Activated T-cell treated with anti-CD3 and anti-CD28 coated beads for 24 hours (primary cell): ENCODE results near the gene ADM2.

Experiments
- DNase-seq: peaks from one replicate; pipeline ENCODE4 v3.0.0-alpha.2; 2020; ENCODE audit warnings: low read depth

The ADM2 gene

DNA sequence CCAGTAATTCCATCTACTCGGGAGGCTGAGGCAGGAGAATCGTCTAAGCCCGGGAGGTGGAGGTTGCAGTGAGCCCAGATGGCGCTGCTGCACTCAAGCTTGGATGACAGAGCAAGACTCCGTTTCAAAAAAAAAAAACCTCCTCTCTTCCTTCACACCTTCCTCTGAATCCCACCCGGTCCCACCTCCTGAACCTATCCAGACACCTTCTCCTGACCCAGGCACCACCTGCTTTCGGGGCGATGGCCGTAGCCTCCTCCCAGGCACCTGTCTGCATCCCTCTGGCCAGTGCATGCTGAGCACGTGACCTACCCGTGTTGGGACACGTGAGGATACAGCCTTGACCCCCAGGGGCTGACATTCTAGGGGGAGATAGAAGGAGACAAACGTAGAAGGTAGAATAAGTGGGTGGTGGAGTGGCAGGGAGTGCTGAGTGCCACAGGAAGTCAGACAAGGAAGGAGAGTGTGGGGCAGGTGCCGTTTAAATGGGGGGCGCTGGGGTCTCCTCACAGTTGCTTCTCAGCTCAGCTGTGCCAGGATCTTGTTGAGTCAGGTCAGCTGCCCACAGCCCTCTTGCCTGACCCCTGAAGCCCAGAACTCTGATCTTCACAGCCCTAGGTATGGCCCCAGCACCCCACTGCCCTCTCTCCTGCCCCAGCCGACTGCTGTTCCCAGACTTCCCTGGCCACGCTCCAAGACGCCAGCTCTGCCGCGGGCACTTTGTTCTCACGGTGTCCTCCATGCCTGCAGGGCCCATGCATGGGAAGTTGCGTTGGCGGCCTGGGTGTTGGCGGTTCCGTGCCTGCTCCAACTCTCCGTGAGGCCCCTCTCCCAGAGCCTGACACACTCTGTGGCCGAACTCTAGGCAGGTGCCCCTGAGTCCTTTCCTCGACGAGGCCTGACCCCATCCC is 4.1 kb downstream of the ADM2 start:
- no peak for DNase-seq

DNA sequence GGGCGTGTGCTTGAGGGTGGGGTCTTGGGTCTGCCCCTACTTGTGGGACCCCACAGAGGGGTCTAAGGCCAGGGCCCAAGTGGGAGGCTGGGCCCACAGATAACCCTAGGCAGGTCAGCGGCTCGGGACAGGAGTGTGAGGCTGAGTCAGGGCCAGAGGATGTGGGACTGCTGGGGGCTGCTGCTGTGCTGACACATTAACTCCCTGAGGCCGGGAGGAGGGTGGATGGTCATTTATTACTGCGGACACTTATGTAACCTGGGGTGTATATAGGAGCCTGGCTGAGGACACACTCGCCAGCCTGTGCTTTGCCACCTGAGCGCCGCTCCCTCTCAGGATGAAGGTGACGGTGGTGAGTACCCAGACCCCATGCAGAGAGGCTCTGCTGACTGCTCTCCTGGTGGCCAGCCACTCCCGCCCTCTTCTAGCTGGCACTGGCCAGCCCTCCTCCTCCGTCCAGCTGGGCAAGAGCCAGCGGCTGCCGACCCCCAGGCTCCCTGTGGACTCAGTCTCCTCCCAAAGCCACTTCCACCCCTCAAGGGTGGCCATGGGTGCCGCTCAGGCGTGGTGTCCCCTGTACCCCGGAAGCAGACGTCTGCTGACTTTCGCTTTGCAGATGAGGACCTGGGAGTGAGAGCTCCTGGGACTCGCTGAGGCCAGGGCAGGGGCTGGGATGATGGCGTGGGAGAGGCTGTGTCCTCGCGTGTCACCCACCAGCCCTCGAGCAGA is 5.4 kb downstream of the ADM2 start, which contains the start of gene MIOX:
Gene MIOX, plus strand, starts transcription at position 299 of the 729 bp plus-strand sequence. Its CDS starts 39 bp downstream, at position 338.
- DNase-seq = no peak

DNA sequence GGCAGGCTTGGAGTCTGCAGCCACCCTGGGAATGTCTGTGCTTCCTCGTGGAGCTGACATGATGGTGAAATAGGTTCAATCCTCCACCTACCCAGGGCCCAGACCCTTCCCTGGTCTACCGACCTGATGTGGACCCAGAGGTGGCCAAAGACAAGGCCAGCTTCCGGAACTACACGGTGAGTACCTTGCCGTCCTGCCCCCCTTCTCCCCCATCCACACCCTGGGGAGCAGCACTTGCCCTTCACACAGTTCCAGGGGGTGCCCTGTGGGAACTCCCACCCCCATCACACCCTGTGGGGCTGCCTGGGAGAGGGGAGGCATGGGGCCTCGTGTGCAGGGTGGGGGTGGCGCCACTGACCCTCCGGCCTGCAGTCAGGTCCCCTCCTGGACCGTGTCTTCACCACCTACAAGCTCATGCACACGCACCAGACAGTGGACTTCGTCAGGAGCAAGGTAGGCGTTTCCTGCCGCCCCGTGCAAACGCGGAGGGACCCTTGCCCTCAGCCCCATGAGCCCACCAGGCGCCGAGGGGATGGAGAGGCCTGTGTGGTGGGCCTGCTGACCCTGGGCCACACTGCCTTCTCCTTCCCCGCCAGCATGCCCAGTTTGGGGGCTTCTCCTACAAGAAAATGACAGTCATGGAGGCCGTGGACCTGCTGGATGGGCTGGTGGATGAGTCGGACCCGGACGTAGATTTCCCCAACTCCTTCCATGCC is 6.1 kb downstream of the ADM2 start:
- DNase-seq = no peak

DNA sequence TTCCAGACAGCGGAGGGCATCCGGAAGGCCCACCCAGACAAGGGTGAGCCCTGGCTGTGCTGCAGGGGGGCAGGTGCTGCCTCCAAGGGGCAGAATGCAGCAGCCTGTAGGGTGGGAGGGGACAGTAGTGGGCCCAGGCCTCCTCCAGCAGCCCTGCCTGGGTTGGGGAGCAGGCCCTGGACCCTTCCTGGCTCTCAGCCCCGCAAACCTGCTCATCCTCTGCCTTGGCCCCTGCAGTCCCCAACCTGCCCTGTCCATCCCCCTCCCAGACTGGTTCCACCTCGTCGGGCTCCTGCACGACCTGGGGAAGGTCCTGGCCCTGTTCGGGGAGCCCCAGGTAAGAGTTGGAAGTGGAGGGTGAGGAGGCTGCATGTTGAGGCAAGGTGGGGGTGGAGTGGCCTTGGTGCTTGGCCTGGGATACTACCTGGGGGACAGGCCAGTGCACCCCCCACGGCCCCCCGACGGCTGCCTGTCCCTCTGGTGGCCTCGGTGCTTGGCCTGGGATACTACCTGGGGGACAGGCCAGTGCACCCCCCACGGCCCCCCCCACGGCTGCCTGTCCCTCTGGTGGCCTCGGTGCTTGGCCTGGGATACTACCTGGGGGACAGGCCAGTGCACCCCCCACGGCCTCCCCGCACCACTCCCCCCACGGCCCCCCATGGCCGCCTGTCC is 6.8 kb downstream of the ADM2 start:
- DNase-seq = no peak

DNA sequence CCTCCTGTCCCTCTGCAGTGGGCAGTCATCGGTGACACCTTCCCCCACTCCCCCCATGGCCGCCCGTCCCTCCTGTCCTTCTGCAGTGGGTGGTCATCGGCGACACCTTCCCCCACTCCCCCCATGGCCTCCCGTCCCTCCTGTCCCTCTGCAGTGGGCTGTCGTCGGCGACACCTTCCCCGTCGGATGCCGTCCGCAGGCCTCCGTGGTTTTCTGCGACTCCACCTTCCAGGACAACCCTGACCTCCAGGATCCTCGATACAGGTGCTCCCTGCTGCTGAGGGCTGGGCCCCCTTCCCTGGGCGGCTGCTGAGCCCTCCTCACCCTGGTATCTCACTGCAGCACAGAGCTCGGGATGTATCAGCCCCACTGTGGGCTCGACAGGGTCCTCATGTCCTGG is 7.5 kb downstream of the ADM2 start:
- DNase-seq = no peak

DNA sequence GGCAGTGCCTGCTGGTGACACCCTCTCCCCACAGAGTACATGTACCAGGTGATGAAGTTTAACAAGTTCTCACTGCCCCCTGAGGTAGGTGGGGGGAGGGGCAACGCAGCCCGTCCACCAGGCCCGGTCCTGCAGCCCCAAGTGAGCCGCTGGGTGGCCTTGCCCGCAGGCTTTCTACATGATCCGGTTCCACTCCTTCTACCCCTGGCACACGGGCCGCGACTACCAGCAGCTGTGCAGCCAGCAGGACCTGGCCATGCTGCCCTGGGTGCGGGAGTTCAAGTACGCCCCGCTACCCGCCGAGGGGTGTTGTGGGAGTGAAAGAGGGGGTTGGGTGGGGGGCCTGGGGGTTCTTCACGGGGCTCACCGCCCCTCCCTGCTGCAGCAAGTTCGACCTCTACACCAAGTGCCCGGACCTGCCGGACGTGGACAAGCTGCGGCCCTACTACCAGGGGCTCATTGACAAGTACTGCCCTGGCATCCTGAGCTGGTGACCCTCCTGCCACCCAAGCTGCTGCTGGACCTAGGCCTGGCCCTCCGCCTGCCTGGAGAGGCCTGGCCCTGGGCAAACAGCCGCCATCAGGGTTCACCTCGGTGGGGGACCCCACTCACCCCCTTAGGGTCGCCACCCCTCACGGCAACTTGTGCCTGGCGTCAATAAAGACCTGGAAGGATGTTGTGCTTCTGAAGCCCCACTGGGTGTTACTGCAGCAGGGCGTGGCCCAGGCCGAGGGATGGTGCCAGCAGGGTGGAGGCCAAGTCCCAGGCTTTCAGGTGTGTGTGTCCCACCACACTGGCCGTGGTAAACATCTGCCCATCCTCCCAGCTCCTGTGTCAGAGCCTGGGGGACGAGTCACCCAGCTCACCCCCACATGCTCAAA is 8.3 kb downstream of the ADM2 start:
- no peak for DNase-seq

DNA sequence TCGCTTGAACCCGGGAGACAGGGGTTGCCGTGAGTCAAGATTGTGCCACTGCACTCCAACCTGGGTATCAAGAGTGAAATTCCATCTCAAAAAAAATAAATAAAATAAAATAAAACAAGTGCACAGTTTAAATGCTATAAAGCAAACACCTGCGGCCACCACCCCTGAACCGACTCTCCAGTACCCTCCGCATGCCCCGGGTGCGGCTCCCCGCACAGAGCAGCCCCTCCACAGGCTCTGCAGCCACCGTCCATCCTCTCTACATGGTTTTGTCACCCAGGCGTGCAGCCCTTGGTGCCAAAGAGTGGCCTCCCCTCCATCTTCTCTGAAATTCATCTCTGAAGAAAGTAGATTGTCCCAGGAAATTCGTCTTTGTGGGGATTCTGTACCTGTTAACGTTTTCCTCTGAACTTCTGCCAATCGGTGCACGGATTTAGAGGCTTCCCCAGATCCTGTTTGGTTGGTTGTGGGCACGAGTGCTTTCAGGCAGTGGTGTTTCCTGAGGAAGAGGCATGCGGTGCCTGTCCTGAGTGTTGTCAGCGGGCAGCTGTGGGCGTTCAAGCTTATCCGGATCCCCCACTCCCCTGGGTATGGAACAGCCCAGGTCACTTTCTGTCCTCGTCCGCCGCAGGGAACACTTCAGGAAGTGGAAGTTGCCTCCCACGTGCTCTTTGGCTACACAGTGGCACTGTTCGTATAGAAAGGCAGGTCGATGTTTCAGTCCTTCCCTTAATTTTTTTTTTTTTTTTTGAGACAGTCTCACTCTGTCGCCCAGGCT is 9.4 kb downstream of the ADM2 start:
- DNase-seq = no peak

DNA sequence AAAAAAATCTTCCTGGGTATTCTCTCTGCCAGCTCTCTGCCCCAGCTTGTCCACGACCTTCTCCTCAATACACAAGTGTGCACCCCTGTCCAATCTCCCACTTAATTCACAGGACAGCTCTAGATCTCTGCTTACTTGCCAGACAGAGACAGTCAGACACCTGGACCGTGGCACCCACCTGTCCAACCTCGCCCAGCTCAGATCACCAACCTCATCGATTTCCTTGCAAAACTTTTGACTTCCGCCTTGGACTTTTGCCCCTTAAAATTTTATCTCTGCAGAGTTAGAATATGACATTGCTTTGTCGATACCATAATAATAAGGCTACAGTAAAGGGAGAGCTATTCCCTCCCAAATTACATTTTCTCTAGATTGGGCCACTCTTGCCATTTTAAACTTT is 15.8 kb downstream of the ADM2 start:
- DNase-seq = no peak

DNA sequence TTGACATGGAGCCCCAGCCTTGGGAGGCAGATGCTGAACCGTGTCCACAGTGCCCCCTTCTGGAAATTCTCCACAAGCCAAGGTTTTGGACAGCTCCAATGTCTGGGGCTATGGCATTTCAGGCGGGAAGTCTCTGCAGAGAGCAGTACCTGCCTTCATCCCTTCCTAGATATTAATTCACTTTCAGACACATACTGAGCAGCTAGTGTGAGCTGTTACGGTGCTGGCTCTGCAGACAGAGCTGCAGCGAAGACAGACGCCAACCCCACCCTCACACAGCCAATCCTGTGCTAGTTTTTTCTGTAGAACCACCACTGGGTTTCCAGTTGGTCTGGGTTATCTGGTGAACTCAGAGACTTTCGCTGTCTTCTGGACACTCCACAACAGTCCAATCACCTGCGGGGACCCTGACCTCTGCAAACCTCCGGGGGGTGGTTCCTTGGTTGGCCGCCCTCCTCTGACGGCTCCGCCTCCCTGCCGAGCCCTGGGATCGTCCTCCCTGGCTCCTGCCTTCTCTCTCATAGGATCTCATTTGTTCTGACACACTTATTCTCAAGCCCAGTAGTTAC is 17.1 kb downstream of the ADM2 start:
- DNase-seq = peak; percentile 62

DNA sequence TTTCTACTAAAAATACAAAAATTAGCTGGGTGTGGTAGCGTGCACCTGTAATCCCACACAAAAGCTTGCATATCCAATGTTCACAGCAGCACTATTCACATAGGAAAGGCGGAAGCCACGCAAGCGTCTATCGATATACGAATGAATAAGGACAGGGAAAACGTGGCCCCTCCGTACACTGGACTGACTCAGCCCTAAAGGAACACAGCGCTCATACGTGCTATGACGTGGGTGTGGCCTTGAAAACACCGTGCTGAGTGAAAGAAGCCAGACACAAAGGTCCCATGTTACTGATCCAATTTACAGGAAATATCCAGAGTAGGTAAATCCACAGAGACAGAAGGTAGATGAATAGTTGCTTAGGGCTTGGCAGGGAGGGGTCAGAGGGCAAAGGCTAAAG is 19.1 kb downstream of the ADM2 start:
- DNase-seq = no peak

DNA sequence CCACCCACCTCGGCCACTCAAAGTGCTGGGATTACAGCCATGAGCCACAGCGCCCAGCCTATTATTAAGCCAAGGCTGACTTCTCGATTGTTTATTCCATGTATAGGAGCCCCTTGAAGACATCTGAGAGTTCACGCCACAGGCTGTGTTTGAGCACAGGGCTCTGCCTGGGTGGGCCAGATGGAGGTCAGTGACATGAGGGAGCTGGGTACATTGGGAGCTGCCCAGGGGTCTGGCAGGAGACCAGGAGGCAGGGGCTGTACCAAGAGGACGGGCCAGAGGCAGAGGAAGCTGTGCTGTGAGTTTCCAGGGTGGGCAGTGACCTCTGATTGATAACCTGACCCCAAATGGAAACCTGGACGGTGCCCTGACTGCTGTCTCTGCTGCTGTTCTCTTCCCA is 20.8 kb downstream of the ADM2 start:
- DNase-seq = no peak

DNA sequence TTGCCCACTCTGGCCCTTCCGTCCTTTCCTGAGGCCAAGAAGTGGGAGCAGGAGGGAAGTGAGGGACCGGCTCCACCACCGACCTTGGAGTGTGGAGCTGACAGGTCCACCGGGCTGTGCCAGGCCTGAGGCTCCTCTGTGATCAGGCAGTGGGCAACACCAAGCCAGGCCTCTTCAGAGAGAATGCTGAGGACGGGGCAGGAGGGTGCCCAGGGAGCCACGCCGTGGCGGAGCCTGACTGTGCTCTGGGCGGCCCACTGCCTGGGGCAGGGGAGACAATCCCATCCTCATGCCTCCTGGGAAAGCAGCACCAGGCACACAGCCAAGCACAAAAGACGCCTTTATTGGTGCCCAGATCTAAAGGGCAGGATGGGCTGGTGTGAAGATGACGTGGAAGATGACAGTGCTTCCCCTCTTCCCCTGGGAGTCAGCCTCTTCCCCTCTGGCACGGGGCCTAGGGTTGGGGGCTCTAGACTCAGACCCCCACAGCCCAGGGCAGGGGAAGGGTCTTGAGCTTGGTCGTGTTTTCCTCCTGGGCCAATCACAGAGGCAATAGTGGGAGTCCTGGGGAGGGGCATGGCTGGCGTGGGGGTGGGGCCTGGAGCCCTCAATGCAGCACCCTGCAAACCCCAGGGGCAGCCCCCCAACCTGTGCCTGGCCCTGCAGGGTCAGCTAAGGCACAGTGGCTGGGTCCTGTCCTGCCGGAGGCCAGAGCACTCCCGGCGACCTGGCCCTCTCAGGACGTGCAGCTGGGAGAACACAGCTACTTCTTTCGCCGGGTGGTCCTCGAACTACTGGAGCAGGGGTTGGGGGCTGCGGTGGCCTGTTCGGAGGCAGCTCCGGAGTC is 21.5 kb downstream of the ADM2 start:
- no peak for DNase-seq

DNA sequence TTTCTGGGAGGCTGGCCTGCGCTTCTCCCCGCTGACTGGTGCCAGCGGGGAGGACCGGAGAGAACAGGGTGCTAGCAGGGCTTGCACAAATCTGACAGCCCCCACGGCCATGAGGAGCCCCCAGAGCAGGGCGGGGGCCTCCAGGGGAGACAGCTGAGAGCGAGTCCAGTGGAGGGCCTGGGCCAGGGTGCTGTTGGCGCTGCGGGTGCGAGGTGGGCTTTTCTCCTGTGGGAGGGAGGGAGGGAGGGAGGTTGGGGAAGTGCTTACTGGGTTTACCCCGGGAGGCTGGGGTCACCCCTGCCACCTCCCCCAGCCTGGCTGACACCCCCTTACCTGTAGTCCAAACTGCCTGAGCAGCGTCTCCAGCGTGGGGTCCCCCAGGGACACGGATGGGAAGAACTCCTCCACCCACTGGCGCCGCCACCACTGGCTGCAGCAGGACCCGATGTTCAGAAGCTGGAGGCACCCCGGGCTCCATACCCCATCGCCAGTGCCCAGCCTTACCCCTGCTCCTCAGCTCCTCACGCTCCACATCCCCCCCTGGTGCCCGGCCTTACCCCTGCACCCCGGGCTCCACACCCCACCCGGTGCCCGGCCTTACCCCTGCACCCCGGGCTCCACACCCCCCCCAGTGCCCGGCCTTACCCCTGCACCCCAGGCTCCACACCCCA is 22.3 kb downstream of the ADM2 start:
- DNase-seq = no peak

DNA sequence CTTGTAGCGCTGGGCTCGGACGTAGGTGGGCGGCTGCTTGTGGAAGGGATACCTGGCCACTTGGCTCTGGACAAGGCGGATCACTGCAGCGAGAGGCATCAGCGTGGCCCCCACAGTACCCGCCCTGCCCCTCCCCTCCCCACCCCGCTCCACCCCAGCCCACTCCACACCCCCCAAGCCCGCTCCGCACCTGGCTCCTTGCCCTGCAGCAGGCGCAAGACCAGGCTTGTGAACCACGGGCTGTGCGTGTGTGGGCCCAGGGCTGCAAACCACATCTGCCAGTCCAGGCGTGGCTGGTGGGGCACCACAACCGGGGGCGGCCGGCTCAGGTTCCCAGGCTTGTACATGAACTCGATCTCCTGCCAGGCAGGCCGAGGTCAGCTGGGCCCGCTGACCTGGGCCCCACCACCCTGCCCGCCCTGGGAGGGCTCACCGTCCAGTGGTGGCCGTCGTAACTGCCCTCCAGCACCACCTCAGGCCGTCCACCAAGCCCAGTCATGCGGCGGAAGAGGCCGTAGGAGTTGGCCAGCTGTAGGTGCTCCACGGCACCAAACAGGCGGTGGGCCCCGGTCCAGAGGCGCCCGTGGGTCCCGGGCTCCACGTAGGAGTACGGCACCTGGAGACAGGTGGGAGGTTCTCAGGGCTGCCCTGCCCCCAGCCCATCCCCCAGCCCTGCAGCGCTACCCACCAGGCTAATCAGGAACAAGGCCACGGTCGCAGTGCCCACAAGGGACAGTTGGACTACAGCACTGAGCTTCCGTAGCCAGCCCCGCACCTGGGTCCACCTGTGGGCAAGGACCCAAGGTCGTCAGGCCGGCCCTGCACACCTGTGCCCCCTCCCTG is 23.2 kb downstream of the ADM2 start:
- DNase-seq = no peak

DNA sequence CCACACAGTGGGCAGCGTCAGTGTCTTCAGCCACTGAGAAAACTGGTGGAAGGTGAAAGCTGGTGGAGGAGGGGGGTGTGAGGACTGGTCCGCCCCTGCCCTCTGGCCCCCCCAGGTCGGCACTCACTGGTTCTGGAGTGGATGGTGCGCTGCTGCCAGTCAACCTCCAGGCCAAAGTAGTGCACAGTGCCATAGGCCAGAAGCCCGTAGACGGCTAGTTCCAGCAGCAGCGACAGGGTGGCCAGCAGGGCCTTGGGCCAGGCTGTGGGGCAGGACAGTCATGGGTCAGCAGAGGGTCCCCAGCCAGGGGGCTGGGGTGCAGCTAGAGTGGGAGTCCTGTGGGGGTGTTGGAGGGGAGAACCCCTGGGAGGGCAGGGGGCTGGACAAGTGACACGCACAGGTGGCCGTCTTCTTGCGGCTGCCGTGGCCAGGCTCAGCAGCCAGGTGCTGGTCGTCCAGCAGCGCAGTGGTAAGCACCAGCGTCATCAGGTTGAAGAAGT is 24.0 kb downstream of the ADM2 start:
- DNase-seq = no peak

DNA sequence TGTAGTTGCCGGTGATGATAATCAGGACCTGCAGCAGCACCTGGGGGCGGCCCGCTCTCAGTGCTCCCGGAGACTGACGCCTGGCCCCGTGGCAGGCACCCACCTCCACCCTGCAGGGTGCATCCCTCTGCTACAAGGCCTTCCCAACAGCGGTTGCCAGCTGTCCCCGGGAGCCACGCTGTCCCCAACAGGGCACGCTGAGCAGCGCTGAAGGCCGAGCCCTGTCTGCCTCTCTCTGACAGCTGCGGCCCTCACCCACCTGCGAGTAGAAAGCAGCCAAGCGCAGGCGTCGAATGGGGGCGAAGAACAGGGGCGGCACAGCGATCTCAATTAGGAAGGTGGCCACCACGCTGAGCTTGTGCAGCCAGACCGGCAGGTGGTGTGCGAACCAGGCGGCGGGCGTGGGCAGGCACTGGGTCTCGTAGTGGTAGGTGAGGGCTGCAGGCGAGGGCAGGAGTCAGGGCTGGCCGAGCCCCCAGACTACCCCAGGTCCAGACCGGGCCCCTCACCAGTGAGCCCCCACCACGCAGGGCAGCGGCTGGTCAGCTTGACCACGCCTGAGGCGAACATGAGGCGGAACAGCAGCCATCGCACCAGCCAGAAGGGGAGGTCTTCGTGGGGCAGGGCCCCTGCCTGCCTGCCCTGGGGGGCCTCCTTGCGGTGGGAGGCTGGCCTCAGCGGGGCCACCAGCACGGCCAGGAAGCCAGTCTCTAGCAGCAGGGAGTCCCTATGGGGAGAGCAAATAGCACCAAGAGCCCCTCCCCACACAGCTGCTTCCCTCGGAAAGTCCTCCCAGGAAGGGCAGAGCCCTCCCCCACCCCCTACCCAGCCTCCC is 24.6 kb downstream of the ADM2 start:
- DNase-seq = no peak
